ENCODE data around the gene GPT2. TPM values are rescaled to one million over a fixed set of nuclear protein-coding genes. Genes with fewer than 3 reads are reported as not detected.

GPT2 gene
- total RNA-seq, 2 donors from 2014 or later = 3.3 to 4.5 TPM

Other genes starting within 250 kb of the GPT2 start
- 10 to 100 TPM; 75.1 to 78.7 TPM for gene VPS35, start 195.2 kb upstream of the GPT2 start, total RNA-seq
- 1 to 10 TPM; 1.0 to 2.0 TPM for gene ORC6, start 194.7 kb upstream of the GPT2 start, total RNA-seq
- under 1 TPM; 0.29 to 0.97 TPM for gene MYLK3, start 136.0 kb upstream of the GPT2 start, total RNA-seq
- gene C16orf87, start 53.2 kb upstream of the GPT2 start, total RNA-seq = 1 to 10 TPM; 6.4 to 9.4 TPM
- 10 to 100 TPM; 46.9 to 47.8 TPM for gene DNAJA2, start 89.3 kb downstream of the GPT2 start, total RNA-seq

Data from posterior vena cava (tissue), 2 donors.